Activated naive CD8-positive, alpha-beta T cell treated with anti-CD3 and anti-CD28 coated beads, Interleukin-2, amount 50 U/mL, for 24 hours (primary cell): ENCODE results near the gene PEAK1.

Source experiments
- ATAC-seq: fragments of 150-1000 bp; cut with Tn5 transposase; one replicate; pipeline ENCODE4 v1.10.0; 2021
- DNase-seq: peaks from one replicate; pipeline ENCODE4 v3.0.0; 2021
- H3K27ac Mint-ChIP-seq: one replicate; pipeline ENCODE4 v1.8.0; 2021; ENCODE audit warnings: mild to moderate bottlenecking, mixed read lengths
- H3K27me3 Mint-ChIP-seq: one replicate; pipeline ENCODE4 v1.8.0; 2021; ENCODE audit warnings: mixed read lengths
- H3K36me3 Mint-ChIP-seq: one replicate; pipeline ENCODE4 v1.8.0; 2021; ENCODE audit warnings: low read depth, mixed read lengths
- H3K4me1 Mint-ChIP-seq: one replicate; pipeline ENCODE4 v1.8.0; 2021; ENCODE audit warnings: mixed read lengths
- H3K4me3 Mint-ChIP-seq: one replicate; pipeline ENCODE4 v1.8.0; 2021; ENCODE audit warnings: mild to moderate bottlenecking, moderate library complexity, mixed read lengths
- H3K9me3 Mint-ChIP-seq: one replicate; pipeline ENCODE4 v1.8.0; 2021; ENCODE audit warnings: mixed read lengths

Gene PEAK1

GRCh38 chr15:77419836-77420609 is at the start of gene PEAK1:
Gene PEAK1 (minus strand): TSS chr15:77420104. CDS start chr15:77181926, 238,178 bp downstream.
- ATAC-seq, result peak; percentile 96
- Mint-ChIP-seq H3K27me3 (no peaks in the 10 kb centered on the region), H3K9me3 (no peaks in the 10 kb centered on the region), H3K4me1 (peaks cover 55% of the 10 kb centered on the region), H3K36me3 (peaks cover 3% of the 10 kb centered on the region), H3K27ac (peak within 1 kb of the TSS; percentile 97), H3K4me3 (peak within 1 kb of the TSS; percentile 96)
- peak; percentile 100 for DNase-seq

- Mint-ChIP-seq H3K9me3 (no peaks in the 10 kb centered on the region), H3K36me3 (peaks cover 45% of the 10 kb centered on the region), H3K27me3 (no peaks in the 10 kb centered on the region), H3K4me1 (peaks cover 1% of the 10 kb centered on the region), H3K4me3 (no peak overlapping the region), H3K27ac (no peak overlapping the region)
- no peak for DNase-seq
- no peak for ATAC-seq
Measured at GRCh38 chr15:77468896-77469295, 49.0 kb upstream of the PEAK1 start.

DNA sequence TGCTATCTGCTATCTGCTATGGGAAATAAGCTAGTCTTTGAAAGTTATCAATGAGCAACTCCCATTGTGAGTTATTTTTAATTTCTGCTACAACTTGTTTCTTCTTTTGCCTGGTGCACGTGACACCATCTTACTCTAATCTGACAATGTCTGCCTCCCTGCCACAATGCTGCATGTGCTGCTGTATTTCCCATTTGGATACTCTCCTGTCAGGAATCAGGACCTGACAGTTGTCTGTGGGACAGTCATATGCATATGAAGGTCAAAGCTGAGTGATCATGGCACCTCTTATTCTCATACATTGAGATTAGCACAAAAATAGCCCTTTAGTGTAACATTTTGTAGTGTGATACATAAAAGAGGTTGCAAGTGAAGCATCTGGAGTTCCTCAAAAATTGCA is 46.6 kb upstream of the PEAK1 start:
- no peak overlapping the region for H3K4me3 Mint-ChIP-seq
- DNase-seq (no peak), ATAC-seq (no peak)
- H3K9me3 Mint-ChIP-seq, result no peaks in the 10 kb centered on the region
- no peaks in the 10 kb centered on the region for H3K27me3 Mint-ChIP-seq
- peaks cover 37% of the 10 kb centered on the region for H3K36me3 Mint-ChIP-seq
- H3K4me1 Mint-ChIP-seq, result no peaks in the 10 kb centered on the region
- H3K27ac Mint-ChIP-seq, result no peak overlapping the region

GRCh38 chr15:77464129-77464865 is 44.4 kb upstream of the PEAK1 start:
- H3K4me1 Mint-ChIP-seq, result peaks cover 2% of the 10 kb centered on the region
- H3K9me3 Mint-ChIP-seq, result no peaks in the 10 kb centered on the region
- peaks cover 43% of the 10 kb centered on the region for H3K36me3 Mint-ChIP-seq
- no peak overlapping the region for H3K27ac Mint-ChIP-seq
- H3K4me3 Mint-ChIP-seq, result no peak overlapping the region
- no peak for ATAC-seq
- no peak for DNase-seq
- H3K27me3 Mint-ChIP-seq, result no peaks in the 10 kb centered on the region

GRCh38 chr15:77461486-77461885 is 41.6 kb upstream of the PEAK1 start:
- H3K27me3 Mint-ChIP-seq, result no peaks in the 10 kb centered on the region
- H3K4me3 Mint-ChIP-seq, result no peak overlapping the region
- H3K4me1 Mint-ChIP-seq, result peaks cover 18% of the 10 kb centered on the region
- no peak for DNase-seq
- no peaks in the 10 kb centered on the region for H3K9me3 Mint-ChIP-seq
- no peak overlapping the region for H3K27ac Mint-ChIP-seq
- no peak for ATAC-seq
- H3K36me3 Mint-ChIP-seq, result peaks cover 31% of the 10 kb centered on the region

- Mint-ChIP-seq H3K4me1 (peaks cover 35% of the 10 kb centered on the region), H3K27ac (no peak overlapping the region), H3K9me3 (no peaks in the 10 kb centered on the region), H3K36me3 (peaks cover 22% of the 10 kb centered on the region), H3K4me3 (no peak overlapping the region), H3K27me3 (no peaks in the 10 kb centered on the region)
- ATAC-seq, result no peak
- no peak for DNase-seq
Measured at GRCh38 chr15:77459031-77459430, 39.1 kb upstream of the PEAK1 start.

- no peak overlapping the region for H3K27ac Mint-ChIP-seq
- H3K4me3 Mint-ChIP-seq, result no peak overlapping the region
- DNase-seq, result no peak
Measured at GRCh38 chr15:77457905-77458265, 38.0 kb upstream of the PEAK1 start.

GRCh38 chr15:77457191-77457904 is 37.4 kb upstream of the PEAK1 start:
- ATAC-seq (peak; percentile 36), DNase-seq (no peak)
- H3K4me1 Mint-ChIP-seq, result peaks cover 35% of the 10 kb centered on the region
- no peaks in the 10 kb centered on the region for H3K27me3 Mint-ChIP-seq
- H3K4me3 Mint-ChIP-seq, result no peak overlapping the region
- no peaks in the 10 kb centered on the region for H3K9me3 Mint-ChIP-seq
- peak overlapping the region; percentile 9 for H3K27ac Mint-ChIP-seq
- H3K36me3 Mint-ChIP-seq, result peaks cover 22% of the 10 kb centered on the region

More at GRCh38 chr15:77457905-77458265, 38.0 kb upstream of the PEAK1 start:
- Mint-ChIP-seq H3K27me3 (no peaks in the 10 kb centered on the region), H3K9me3 (no peaks in the 10 kb centered on the region), H3K36me3 (peaks cover 22% of the 10 kb centered on the region), H3K4me1 (peaks cover 35% of the 10 kb centered on the region)
- no peak for ATAC-seq

- DNase-seq (no peak), ATAC-seq (no peak)
- Mint-ChIP-seq H3K9me3 (no peaks in the 10 kb centered on the region), H3K4me1 (peaks cover 35% of the 10 kb centered on the region), H3K4me3 (no peak overlapping the region), H3K27ac (peak overlapping the region; percentile 9), H3K27me3 (no peaks in the 10 kb centered on the region), H3K36me3 (peaks cover 22% of the 10 kb centered on the region)
Measured at GRCh38 chr15:77456746-77457145, 36.8 kb upstream of the PEAK1 start.

DNA sequence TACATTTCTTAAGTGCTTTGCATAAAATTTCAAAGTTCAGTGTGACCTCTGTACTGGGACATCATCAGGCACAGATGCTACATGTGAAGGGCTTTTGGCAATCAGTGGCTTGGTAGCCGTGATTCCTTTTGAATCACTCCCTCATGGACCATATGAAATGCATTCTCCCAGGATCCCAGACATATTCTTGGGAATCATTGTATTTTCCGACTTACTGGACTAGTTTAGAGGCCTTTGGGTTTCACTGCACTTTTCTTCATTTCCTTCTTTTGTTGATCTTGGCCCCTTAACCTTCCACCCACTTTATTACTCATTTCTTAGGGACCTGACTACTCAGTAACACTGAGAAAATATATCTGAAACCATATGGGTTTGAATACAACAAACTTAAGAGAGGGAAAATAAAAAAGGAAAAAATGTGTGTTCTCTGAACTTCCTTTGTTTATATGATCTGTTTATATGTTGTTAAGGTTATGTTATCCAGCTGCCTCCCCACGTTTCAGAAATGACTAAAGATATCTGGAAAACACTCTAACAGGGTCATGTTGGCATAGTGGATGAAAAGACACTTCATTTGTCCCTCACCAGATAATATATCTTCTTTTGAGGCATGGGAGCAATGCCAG is 35.9 kb upstream of the PEAK1 start:
- Mint-ChIP-seq H3K4me1 (peaks cover 35% of the 10 kb centered on the region), H3K27ac (peak overlapping the region; percentile 5), H3K36me3 (peaks cover 17% of the 10 kb centered on the region), H3K9me3 (no peaks in the 10 kb centered on the region), H3K4me3 (no peak overlapping the region), H3K27me3 (no peaks in the 10 kb centered on the region)
- ATAC-seq (no peak), DNase-seq (no peak)

- Mint-ChIP-seq H3K4me1 (peaks cover 33% of the 10 kb centered on the region), H3K9me3 (no peaks in the 10 kb centered on the region), H3K27me3 (no peaks in the 10 kb centered on the region), H3K4me3 (no peak overlapping the region), H3K36me3 (peaks cover 11% of the 10 kb centered on the region), H3K27ac (no peak overlapping the region)
- DNase-seq (no peak), ATAC-seq (no peak)
Measured at GRCh38 chr15:77454951-77455350, 35.0 kb upstream of the PEAK1 start.

- Mint-ChIP-seq H3K4me3 (no peak overlapping the region), H3K36me3 (peaks cover 8% of the 10 kb centered on the region), H3K4me1 (peaks cover 33% of the 10 kb centered on the region), H3K9me3 (no peaks in the 10 kb centered on the region), H3K27me3 (no peaks in the 10 kb centered on the region), H3K27ac (no peak overlapping the region)
- DNase-seq (no peak), ATAC-seq (no peak)
Measured at GRCh38 chr15:77454265-77454664, 34.4 kb upstream of the PEAK1 start.

GRCh38 chr15:77446840-77447390 is 27.0 kb upstream of the PEAK1 start:
- peaks cover 15% of the 10 kb centered on the region for H3K36me3 Mint-ChIP-seq
- peaks cover 19% of the 10 kb centered on the region for H3K4me1 Mint-ChIP-seq
- no peaks in the 10 kb centered on the region for H3K27me3 Mint-ChIP-seq
- H3K4me3 Mint-ChIP-seq, result no peak overlapping the region
- H3K9me3 Mint-ChIP-seq, result no peaks in the 10 kb centered on the region
- ATAC-seq (no peak), DNase-seq (no peak)
- H3K27ac Mint-ChIP-seq, result no peak overlapping the region

GRCh38 chr15:77440378-77440999 is 20.6 kb upstream of the PEAK1 start:
- H3K36me3 Mint-ChIP-seq, result peaks cover 3% of the 10 kb centered on the region
- no peak overlapping the region for H3K4me3 Mint-ChIP-seq
- ATAC-seq (no peak), DNase-seq (no peak)
- H3K27ac Mint-ChIP-seq, result no peak overlapping the region
- H3K4me1 Mint-ChIP-seq, result peaks cover 38% of the 10 kb centered on the region
- H3K9me3 Mint-ChIP-seq, result no peaks in the 10 kb centered on the region
- no peaks in the 10 kb centered on the region for H3K27me3 Mint-ChIP-seq
